SK-N-SH (cell line): ENCODE data around the gene RAB33B. TPM values are rescaled to one million over a fixed set of nuclear protein-coding genes. Genes with fewer than 3 reads are reported as not detected.

Source experiments
- CTCF ChIA-PET: fragments of 300-600, 350-600 bp; formaldehyde crosslinking; extraction: SDS; loops from one replicate; lab custom pipeline; 2021; lab: Yijun Ruan, JAX
- POLR2A ChIA-PET: fragments of 350-600 bp; sonication (Branson Sonifier 250); formaldehyde crosslinking; extraction: SDS; loops from one replicate; lab custom pipeline; 2020; ENCODE audit warnings: antibody characterized with exemption, inconsistent platforms; lab: Yijun Ruan, JAX
- DNase-seq: peaks from one replicate; pipeline ENCODE4 v3.0.0; 2012
- H2AFZ ChIP-seq: fragments of 200-600 bp; sonication (generic); 2 replicates; pipeline ENCODE4 v1.8.1; 2016; ENCODE audit warnings: antibody characterized with exemption, mild to moderate bottlenecking, low read depth
- H3F3A ChIP-seq: fragments of 200-600 bp; sonication (generic); replicated peaks from 2 replicates; pipeline ENCODE3; 2016; ENCODE audit warnings: antibody characterized with exemption, mild to moderate bottlenecking; ENCODE audit not compliant: insufficient read depth
- H3K27ac ChIP-seq, 2 experiments: fragments of 200-500 bp in 1 of 2; fragments of 200-600 bp in 1 of 2; sonication (Bioruptor generic) in 1 of 2; sonication (generic), shearing (Covaris generic) in 1 of 2; 2 replicates each; pipeline versions ENCODE4 v1.5.1 to v1.6.1; 2014 to 2016; ENCODE audit warnings: low read depth in 2 of 2, inconsistent platforms in 1 of 2, low read length in 1 of 2, mild to moderate bottlenecking in 1 of 2, mixed read lengths in 1 of 2
- H3K27me3 ChIP-seq: fragments of 200-600 bp; sonication (generic), shearing (Covaris generic); 2 replicates; pipeline ENCODE4 v1.6.1; 2016; ENCODE audit warnings: mixed run types; ENCODE audit not compliant: insufficient read depth
- H3K36me3 ChIP-seq, 2 experiments: fragments of 200-500 bp in 1 of 2; fragments of 200-600 bp in 1 of 2; sonication (Bioruptor generic) in 1 of 2; sonication (generic) in 1 of 2; replicated peaks in 1 of 2; 2 replicates each; pipeline versions ENCODE3 to v1.5.1; 2014 to 2016; ENCODE audit warnings: low read length in 1 of 2, mild to moderate bottlenecking in 1 of 2; ENCODE audit not compliant: insufficient read depth in 2 of 2, control insufficient read depth in 1 of 2
- H3K4me1 ChIP-seq, 2 experiments: fragments of 200-500 bp in 1 of 2; fragments of 200-600 bp in 1 of 2; sonication (Bioruptor generic) in 1 of 2; sonication (generic), shearing (Covaris generic) in 1 of 2; 2 replicates each; pipeline versions ENCODE4 v1.5.1 to v1.6.1; 2014 to 2016; ENCODE audit warnings: low read depth in 1 of 2, low read length in 1 of 2, mixed run types in 1 of 2; ENCODE audit not compliant: insufficient read depth in 2 of 2, control insufficient read depth in 1 of 2
- H3K4me2 ChIP-seq: fragments of 200-600 bp; sonication (generic), shearing (Covaris generic); 2 replicates; pipeline ENCODE4 v1.6.1; 2017; ENCODE audit warnings: mixed run types
- H3K4me3 ChIP-seq, 2 experiments: fragments of 200-500 bp in 1 of 2; fragments of 200-600 bp in 1 of 2; sonication (Bioruptor generic) in 1 of 2; sonication (generic), shearing (Covaris generic) in 1 of 2; 2 replicates each; pipeline versions ENCODE4 v1.5.1 to v1.8.1; 2014 to 2016; ENCODE audit warnings: low read depth in 2 of 2, inconsistent platforms in 1 of 2, low read length in 1 of 2, mild to moderate bottlenecking in 1 of 2, mixed read lengths in 1 of 2, moderate library complexity in 1 of 2
- H3K79me2 ChIP-seq: fragments of 200-600 bp; sonication (generic); 2 replicates; pipeline ENCODE4 v1.8.1; 2017; ENCODE audit warnings: mild to moderate bottlenecking; ENCODE audit not compliant: insufficient read depth
- H3K9ac ChIP-seq: fragments of 200-600 bp; sonication (generic); 2 replicates; pipeline ENCODE4 v1.6.1; 2017; ENCODE audit warnings: mixed run types
- H3K9me2 ChIP-seq: fragments of 200-600 bp; sonication (generic); 2 replicates; pipeline ENCODE4 v1.6.1; 2017; ENCODE audit warnings: mixed run types
- H3K9me3 ChIP-seq: fragments of 200-600 bp; sonication (generic); 2 replicates; pipeline ENCODE4 v1.6.1; 2017; ENCODE audit warnings: mixed run types, mild to moderate bottlenecking, moderate library complexity
- H4K20me1 ChIP-seq: fragments of 200-600 bp; sonication (generic); 2 replicates; pipeline ENCODE4 v1.6.1; 2017; ENCODE audit warnings: mild to moderate bottlenecking, mixed run types; ENCODE audit not compliant: insufficient read depth
- ELF1 ChIP-seq: IDR thresholded peaks from 2 replicates; pipeline ENCODE4 v1.4.0; 2012
- EP300 ChIP-seq, 2 experiments: IDR thresholded peaks; 2 replicates each; pipeline versions ENCODE4 v1.4.0 to v1.6.1; 2012; ENCODE audit warnings: borderline replicate concordance in 1 of 2, low read depth in 1 of 2, low read length in 1 of 2
- EZH2phosphoT487 ChIP-seq: fragments of 200-600 bp; sonication (generic); IDR thresholded peaks from 2 replicates; pipeline ENCODE4 v1.6.1; 2017; ENCODE audit warnings: low read depth, mixed run types, mild to moderate bottlenecking, antibody characterized with exemption, moderate library complexity, borderline replicate concordance
- FOSL2 ChIP-seq: IDR thresholded peaks from 2 replicates; pipeline ENCODE4 v1.4.0; 2012; ENCODE audit warnings: low read depth, mild to moderate bottlenecking, moderate library complexity, borderline replicate concordance
- FOXJ3 ChIP-seq: sonication (generic); formaldehyde crosslinking; IDR thresholded peaks from 2 replicates; pipeline ENCODE4 v1.5.1; 2020; ENCODE audit warnings: mild to moderate bottlenecking, missing genetic modification reagents
- GABPA ChIP-seq: IDR thresholded peaks from 2 replicates; pipeline ENCODE4 v1.4.0; 2012; ENCODE audit warnings: low read depth, mild to moderate bottlenecking
- NFIC ChIP-seq: IDR thresholded peaks from 2 replicates; pipeline ENCODE4 v1.4.0; 2012; ENCODE audit warnings: borderline replicate concordance
- NRF1 ChIP-seq: IDR thresholded peaks from 2 replicates; pipeline ENCODE4 v1.6.1; 2012; ENCODE audit warnings: low read depth, mild to moderate bottlenecking, low read length
- POLR2AphosphoS5 ChIP-seq: IDR thresholded peaks from 2 replicates; pipeline ENCODE4 v1.6.1; 2012; ENCODE audit warnings: low read depth, low read length
- RAD21 ChIP-seq: IDR thresholded peaks from 2 replicates; pipeline ENCODE4 v1.6.1; 2012; ENCODE audit warnings: mild to moderate bottlenecking, low read length
- RCOR1 ChIP-seq: fragments of 150-350 bp; IDR thresholded peaks from 2 replicates; pipeline ENCODE4 v1.6.1; 2017; ENCODE audit warnings: antibody characterized with exemption, low read length
- SIN3A ChIP-seq: IDR thresholded peaks from 2 replicates; pipeline ENCODE4 v1.6.1; 2012; ENCODE audit warnings: low read depth, mild to moderate bottlenecking, low read length, moderate library complexity, borderline replicate concordance
- TAF1 ChIP-seq: IDR thresholded peaks from 2 replicates; pipeline ENCODE4 v1.6.1; 2012; ENCODE audit warnings: low read depth, mild to moderate bottlenecking, low read length, moderate library complexity, borderline replicate concordance
- TCF12 ChIP-seq: IDR thresholded peaks from 2 replicates; pipeline ENCODE4 v1.4.0; 2012
- WGBS: methylation state at CpG from one replicate; pipeline ENCODE4 v1.1.6; 2017; ENCODE audit warnings: low lambda C conversion rate; 5-methylcytosine and 5-hydroxymethylcytosine counted together
- polyA plus RNA-seq, 3 experiments: library from polyadenylated mRNA; depleted of rRNA; stranded (reverse); fragments of >200 nt; gene quantifications; 2 replicates each; pipeline ENCODE4 v1.2.3, GENCODE V29; 2012
- TF ChIP-seq, protein P1 (sequence below): IDR thresholded peaks from 2 replicates; pipeline ENCODE4 v1.6.1; 2012; ENCODE audit warnings: mild to moderate bottlenecking, low read depth, low read length, moderate library complexity
- TF ChIP-seq, protein P2 (sequence below): IDR thresholded peaks from 2 replicates; pipeline ENCODE4; 2012
- TF ChIP-seq, protein P3 (sequence below): IDR thresholded peaks from 2 replicates; pipeline ENCODE4 v1.4.0; 2012; ENCODE audit warnings: low read depth, borderline replicate concordance
- TF ChIP-seq, protein P4 (sequence below): IDR thresholded peaks from 2 replicates; pipeline ENCODE4 v1.4.0; 2012; ENCODE audit warnings: low read depth, borderline replicate concordance

RAB33B gene
- polyA plus RNA-seq, 1 of the 3 experiments (the other 2 are of a cell fraction), result 2.3 TPM

DNA sequence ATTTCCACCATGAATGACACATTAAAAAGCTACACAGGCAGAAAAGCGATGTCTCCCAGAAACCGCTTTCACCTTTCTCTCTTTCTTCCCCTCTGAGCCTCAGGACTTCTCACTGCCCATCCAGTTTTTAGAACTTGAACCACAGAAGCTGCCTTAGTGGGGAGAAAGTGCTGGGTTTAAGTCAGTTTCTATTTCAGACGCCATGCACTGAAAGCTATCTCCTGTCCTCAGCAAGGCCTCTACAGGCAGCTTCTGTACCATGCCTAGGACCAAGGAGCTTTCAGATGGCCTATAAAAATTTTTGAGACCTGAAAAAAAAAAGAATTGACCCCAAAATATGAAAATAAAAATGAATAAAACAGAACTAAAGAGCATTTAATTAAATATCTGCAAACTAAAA is 34.5 kb downstream of the RAB33B start:
- POLR2A ChIA-PET, result no interaction called here
- no peaks in the 10 kb centered on the region for H4K20me1 ChIP-seq

DNA sequence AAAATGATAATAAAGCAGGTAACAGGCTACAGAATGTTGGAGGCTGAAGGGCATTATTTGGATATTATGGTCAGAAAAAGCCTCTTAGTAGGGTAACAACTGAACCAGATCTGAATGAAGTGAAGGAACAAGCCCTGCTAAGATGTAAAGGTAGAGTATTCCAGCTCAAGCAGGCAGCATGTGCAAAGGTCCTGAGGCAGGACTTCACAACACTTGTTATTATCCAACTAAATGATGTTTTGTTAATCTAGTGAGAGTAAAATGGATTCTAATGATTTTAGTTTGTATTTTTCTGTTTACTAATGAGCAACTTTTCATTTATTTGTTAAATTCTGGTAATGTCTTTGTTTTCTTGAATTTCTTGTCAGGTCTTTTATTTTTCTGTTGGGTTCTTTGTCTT is 35.7 kb downstream of the RAB33B start:
- TF ChIP-seq POLR2AphosphoS5 (no peak), EZH2phosphoT487 (no peak), NFIC (no peak), EP300 (IDR thresholded peaks at IDR 0.05; ENCODE audit: borderline replicate concordance in 1 of 2, low read depth in 1 of 2, low read length in 1 of 2) (no peak), FOSL2 (no peak), FOXJ3 (CRISPR knock-in tag) (no peak), NRF1 (no peak), TAF1 (no peak), ELF1 (no peak)
- TF ChIP-seq, protein P1, sequence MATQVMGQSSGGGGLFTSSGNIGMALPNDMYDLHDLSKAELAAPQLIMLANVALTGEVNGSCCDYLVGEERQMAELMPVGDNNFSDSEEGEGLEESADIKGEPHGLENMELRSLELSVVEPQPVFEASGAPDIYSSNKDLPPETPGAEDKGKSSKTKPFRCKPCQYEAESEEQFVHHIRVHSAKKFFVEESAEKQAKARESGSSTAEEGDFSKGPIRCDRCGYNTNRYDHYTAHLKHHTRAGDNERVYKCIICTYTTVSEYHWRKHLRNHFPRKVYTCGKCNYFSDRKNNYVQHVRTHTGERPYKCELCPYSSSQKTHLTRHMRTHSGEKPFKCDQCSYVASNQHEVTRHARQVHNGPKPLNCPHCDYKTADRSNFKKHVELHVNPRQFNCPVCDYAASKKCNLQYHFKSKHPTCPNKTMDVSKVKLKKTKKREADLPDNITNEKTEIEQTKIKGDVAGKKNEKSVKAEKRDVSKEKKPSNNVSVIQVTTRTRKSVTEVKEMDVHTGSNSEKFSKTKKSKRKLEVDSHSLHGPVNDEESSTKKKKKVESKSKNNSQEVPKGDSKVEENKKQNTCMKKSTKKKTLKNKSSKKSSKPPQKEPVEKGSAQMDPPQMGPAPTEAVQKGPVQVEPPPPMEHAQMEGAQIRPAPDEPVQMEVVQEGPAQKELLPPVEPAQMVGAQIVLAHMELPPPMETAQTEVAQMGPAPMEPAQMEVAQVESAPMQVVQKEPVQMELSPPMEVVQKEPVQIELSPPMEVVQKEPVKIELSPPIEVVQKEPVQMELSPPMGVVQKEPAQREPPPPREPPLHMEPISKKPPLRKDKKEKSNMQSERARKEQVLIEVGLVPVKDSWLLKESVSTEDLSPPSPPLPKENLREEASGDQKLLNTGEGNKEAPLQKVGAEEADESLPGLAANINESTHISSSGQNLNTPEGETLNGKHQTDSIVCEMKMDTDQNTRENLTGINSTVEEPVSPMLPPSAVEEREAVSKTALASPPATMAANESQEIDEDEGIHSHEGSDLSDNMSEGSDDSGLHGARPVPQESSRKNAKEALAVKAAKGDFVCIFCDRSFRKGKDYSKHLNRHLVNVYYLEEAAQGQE, result no peak
- TF ChIP-seq, protein P2, sequence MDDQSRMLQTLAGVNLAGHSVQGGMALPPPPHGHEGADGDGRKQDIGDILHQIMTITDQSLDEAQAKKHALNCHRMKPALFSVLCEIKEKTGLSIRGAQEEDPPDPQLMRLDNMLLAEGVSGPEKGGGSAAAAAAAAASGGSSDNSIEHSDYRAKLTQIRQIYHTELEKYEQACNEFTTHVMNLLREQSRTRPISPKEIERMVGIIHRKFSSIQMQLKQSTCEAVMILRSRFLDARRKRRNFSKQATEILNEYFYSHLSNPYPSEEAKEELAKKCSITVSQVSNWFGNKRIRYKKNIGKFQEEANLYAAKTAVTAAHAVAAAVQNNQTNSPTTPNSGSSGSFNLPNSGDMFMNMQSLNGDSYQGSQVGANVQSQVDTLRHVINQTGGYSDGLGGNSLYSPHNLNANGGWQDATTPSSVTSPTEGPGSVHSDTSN, result no peak
- TF ChIP-seq, protein P3, sequence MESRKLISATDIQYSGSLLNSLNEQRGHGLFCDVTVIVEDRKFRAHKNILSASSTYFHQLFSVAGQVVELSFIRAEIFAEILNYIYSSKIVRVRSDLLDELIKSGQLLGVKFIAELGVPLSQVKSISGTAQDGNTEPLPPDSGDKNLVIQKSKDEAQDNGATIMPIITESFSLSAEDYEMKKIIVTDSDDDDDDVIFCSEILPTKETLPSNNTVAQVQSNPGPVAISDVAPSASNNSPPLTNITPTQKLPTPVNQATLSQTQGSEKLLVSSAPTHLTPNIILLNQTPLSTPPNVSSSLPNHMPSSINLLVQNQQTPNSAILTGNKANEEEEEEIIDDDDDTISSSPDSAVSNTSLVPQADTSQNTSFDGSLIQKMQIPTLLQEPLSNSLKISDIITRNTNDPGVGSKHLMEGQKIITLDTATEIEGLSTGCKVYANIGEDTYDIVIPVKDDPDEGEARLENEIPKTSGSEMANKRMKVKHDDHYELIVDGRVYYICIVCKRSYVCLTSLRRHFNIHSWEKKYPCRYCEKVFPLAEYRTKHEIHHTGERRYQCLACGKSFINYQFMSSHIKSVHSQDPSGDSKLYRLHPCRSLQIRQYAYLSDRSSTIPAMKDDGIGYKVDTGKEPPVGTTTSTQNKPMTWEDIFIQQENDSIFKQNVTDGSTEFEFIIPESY, result no peak
- TF ChIP-seq, protein P4, sequence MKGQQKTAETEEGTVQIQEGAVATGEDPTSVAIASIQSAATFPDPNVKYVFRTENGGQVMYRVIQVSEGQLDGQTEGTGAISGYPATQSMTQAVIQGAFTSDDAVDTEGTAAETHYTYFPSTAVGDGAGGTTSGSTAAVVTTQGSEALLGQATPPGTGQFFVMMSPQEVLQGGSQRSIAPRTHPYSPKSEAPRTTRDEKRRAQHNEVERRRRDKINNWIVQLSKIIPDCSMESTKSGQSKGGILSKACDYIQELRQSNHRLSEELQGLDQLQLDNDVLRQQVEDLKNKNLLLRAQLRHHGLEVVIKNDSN, result no peak
- TF ChIP-seq, all 33 proteins: peak for 0
- DNase-seq, result no peak
- Histone ChIP-seq H3K4me1 (no peaks in the 10 kb centered on the region), H3K4me2 (no peak overlapping the region), H3K9me3 (no peaks in the 10 kb centered on the region), H3K27me3 (no peaks in the 10 kb centered on the region), H2AFZ (no peak overlapping the region), H4K20me1 (no peaks in the 10 kb centered on the region), H3K36me3 (no peaks in the 10 kb centered on the region), H3K9me2 (no peaks in the 10 kb centered on the region), H3K27ac (no peak overlapping the region), H3K79me2 (no peaks in the 10 kb centered on the region), H3K4me3 (no peak overlapping the region), H3K9ac (no peak overlapping the region), H3F3A (peaks cover 14% of the 10 kb centered on the region)
- CTCF ChIA-PET, result no interaction called here
- POLR2A ChIA-PET, result no interaction called here

More for the DNA sequence above, 34.5 kb downstream of the RAB33B start:
- H3K79me2 ChIP-seq, result no peaks in the 10 kb centered on the region
- H3K4me2 ChIP-seq, result no peak overlapping the region
- peaks cover 14% of the 10 kb centered on the region for H3F3A ChIP-seq
- CTCF ChIA-PET, result interaction anchor here (1.4 to 1.5 kb wide), 2 partner anchors 9 to 163 kb away, joined by 4 to 6 read pairs; no protein-coding TSS in a partner anchor
- H3K9ac ChIP-seq, result no peak overlapping the region
- H3K9me3 ChIP-seq, result no peaks in the 10 kb centered on the region
- H3K36me3 ChIP-seq, result no peaks in the 10 kb centered on the region
- no peak overlapping the region for H3K4me3 ChIP-seq
- H2AFZ ChIP-seq, result no peak overlapping the region
- no peaks in the 10 kb centered on the region for H3K27me3 ChIP-seq
- no peak for DNase-seq
- H3K4me1 ChIP-seq, result no peaks in the 10 kb centered on the region
- TF ChIP-seq GABPA (no peak), RAD21 (no peak), TCF12 (no peak), NFIC (no peak), RCOR1 (no peak), SIN3A (no peak)
- no peak overlapping the region for H3K27ac ChIP-seq
- no peaks in the 10 kb centered on the region for H3K9me2 ChIP-seq
- 99% methylated on average over 3 of the region's 3 CpGs for whole genome bisulfite sequencing
